Measurements from ENCODE around the gene ARL16.

Gene ARL16

GRCh38 chr17:81696218-81696941, 12.8 kb upstream of the ARL16 start:
- Histone ChIP-seq H3K36me3 (replicated peaks; ENCODE audit: low read depth, low read length) (peaks cover 39% of the 10 kb centered on the region), H3K79me2 (ENCODE audit: low read length) (peaks cover 27% of the 10 kb centered on the region), H3K4me2 (ENCODE audit: low read length) (no peak overlapping the region), H3K9me3 (ENCODE audit: insufficient read depth, low read length) (no peaks in the 10 kb centered on the region), H3K4me1 (ENCODE audit: low read length) (peaks cover 6% of the 10 kb centered on the region), H3K27ac (ENCODE audit: low read length) (no peak overlapping the region), H3K27me3 (ENCODE audit: low read depth, low read length) (no peaks in the 10 kb centered on the region), H3K4me3 (ENCODE audit: low read length) (no peak overlapping the region), H2AFZ (ENCODE audit: low read depth, low read length) (no peak overlapping the region), H4K20me1 (ENCODE audit: insufficient read depth, low read length) (no peaks in the 10 kb centered on the region), H3K9ac (ENCODE audit: low read length) (no peak overlapping the region)
- TF ChIP-seq EZH2phosphoT487 (IDR thresholded peaks at IDR 0.05; ENCODE audit: low read depth) = no peak
- TF ChIP-seq, protein P1, sequence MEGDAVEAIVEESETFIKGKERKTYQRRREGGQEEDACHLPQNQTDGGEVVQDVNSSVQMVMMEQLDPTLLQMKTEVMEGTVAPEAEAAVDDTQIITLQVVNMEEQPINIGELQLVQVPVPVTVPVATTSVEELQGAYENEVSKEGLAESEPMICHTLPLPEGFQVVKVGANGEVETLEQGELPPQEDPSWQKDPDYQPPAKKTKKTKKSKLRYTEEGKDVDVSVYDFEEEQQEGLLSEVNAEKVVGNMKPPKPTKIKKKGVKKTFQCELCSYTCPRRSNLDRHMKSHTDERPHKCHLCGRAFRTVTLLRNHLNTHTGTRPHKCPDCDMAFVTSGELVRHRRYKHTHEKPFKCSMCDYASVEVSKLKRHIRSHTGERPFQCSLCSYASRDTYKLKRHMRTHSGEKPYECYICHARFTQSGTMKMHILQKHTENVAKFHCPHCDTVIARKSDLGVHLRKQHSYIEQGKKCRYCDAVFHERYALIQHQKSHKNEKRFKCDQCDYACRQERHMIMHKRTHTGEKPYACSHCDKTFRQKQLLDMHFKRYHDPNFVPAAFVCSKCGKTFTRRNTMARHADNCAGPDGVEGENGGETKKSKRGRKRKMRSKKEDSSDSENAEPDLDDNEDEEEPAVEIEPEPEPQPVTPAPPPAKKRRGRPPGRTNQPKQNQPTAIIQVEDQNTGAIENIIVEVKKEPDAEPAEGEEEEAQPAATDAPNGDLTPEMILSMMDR (IDR thresholded peaks at IDR 0.05; ENCODE audit: low read depth, low read length) = no peak

DNA sequence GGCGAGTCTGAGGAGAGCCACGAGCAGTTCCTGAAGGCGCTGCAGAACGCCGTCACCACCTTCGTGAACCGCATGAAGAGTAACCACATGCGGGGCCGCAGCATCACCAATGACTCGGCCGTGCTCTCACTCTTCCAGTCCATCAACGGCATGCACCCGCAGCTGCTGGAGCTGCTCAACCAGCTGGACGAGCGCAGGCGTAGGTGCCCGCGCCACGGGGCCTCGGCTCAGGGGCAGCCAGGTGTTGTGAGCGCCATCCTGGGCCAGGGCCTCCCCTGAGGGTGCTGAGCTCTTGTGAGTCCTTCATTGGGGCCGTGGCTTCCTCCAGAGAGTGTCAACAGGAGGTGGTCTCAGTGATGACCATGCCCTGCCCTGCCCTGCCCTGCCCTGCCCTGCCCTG, 12.2 kb upstream of the ARL16 start:
- no peak overlapping the region for H3K27ac ChIP-seq (ENCODE audit: low read length)
- TF ChIP-seq, protein P1 (IDR thresholded peaks at IDR 0.05; ENCODE audit: low read depth, low read length) = no peak
- no peak for TF ChIP-seq EZH2phosphoT487 (IDR thresholded peaks at IDR 0.05; ENCODE audit: low read depth)

GRCh38 chr17:81695211-81695610, 11.6 kb upstream of the ARL16 start:
- Histone ChIP-seq H3K36me3 (replicated peaks; ENCODE audit: low read depth, low read length) (peaks cover 35% of the 10 kb centered on the region), H2AFZ (ENCODE audit: low read depth, low read length) (no peak overlapping the region), H3K27me3 (ENCODE audit: low read depth, low read length) (no peaks in the 10 kb centered on the region), H3K4me2 (ENCODE audit: low read length) (no peak overlapping the region), H3K9me3 (ENCODE audit: insufficient read depth, low read length) (no peaks in the 10 kb centered on the region), H3K79me2 (ENCODE audit: low read length) (peaks cover 15% of the 10 kb centered on the region), H3K4me1 (ENCODE audit: low read length) (no peaks in the 10 kb centered on the region), H3K27ac (ENCODE audit: low read length) (no peak overlapping the region), H4K20me1 (ENCODE audit: insufficient read depth, low read length) (no peaks in the 10 kb centered on the region), H3K4me3 (ENCODE audit: low read length) (no peak overlapping the region), H3K9ac (ENCODE audit: low read length) (no peak overlapping the region)
- no peak for TF ChIP-seq EZH2phosphoT487 (IDR thresholded peaks at IDR 0.05; ENCODE audit: low read depth)
- TF ChIP-seq, protein P1 (IDR thresholded peaks at IDR 0.05; ENCODE audit: low read depth, low read length) = no peak

More for the DNA sequence above, 12.2 kb upstream of the ARL16 start:
- Histone ChIP-seq H2AFZ (ENCODE audit: low read depth, low read length) (no peak overlapping the region), H3K9me3 (ENCODE audit: insufficient read depth, low read length) (no peaks in the 10 kb centered on the region), H3K36me3 (replicated peaks; ENCODE audit: low read depth, low read length) (peaks cover 36% of the 10 kb centered on the region), H3K9ac (ENCODE audit: low read length) (no peak overlapping the region), H3K4me1 (ENCODE audit: low read length) (no peaks in the 10 kb centered on the region; the same call in 1 of the 2 replicates), H4K20me1 (ENCODE audit: insufficient read depth, low read length) (no peaks in the 10 kb centered on the region), H3K27me3 (ENCODE audit: low read depth, low read length) (no peaks in the 10 kb centered on the region), H3K79me2 (ENCODE audit: low read length) (peaks cover 21% of the 10 kb centered on the region), H3K4me3 (ENCODE audit: low read length) (no peak overlapping the region), H3K4me2 (ENCODE audit: low read length) (no peak overlapping the region)

DNA sequence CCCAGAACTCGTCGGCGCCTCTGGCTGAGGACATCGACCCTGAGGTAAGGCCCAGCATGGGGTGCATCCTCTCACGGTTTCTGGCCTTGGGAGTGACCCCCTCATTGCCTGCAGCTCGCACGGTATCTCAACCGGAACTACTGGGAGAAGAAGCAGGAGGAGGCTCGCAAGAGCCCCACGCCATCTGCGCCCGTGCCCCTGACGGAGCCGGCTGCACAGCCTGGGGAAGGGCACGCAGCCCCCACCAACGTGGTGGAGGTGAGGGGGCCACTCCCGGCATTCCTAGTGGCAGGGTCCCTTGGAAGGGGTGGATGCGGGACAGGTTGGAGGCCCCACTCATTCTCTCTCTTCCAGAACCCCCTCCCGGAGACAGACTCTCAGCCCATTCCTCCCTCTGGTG, 11.2 kb upstream of the ARL16 start:
- TF ChIP-seq EZH2phosphoT487 (IDR thresholded peaks at IDR 0.05; ENCODE audit: low read depth) = no peak
- TF ChIP-seq, protein P1 (IDR thresholded peaks at IDR 0.05; ENCODE audit: low read depth, low read length) = no peak
- H3K9ac ChIP-seq (ENCODE audit: low read length) = no peak overlapping the region
- H4K20me1 ChIP-seq (ENCODE audit: insufficient read depth, low read length) = no peaks in the 10 kb centered on the region
- peaks cover 15% of the 10 kb centered on the region for H3K79me2 ChIP-seq (ENCODE audit: low read length)
- H3K4me2 ChIP-seq (ENCODE audit: low read length) = no peak overlapping the region
- no peaks in the 10 kb centered on the region for H3K4me1 ChIP-seq (ENCODE audit: low read length)
- peaks cover 35% of the 10 kb centered on the region for H3K36me3 ChIP-seq (replicated peaks; ENCODE audit: low read depth, low read length)
- no peaks in the 10 kb centered on the region for H3K9me3 ChIP-seq (ENCODE audit: insufficient read depth, low read length)
- no peak overlapping the region for H2AFZ ChIP-seq (ENCODE audit: low read depth, low read length)
- no peaks in the 10 kb centered on the region for H3K27me3 ChIP-seq (ENCODE audit: low read depth, low read length)
- no peak overlapping the region for H3K27ac ChIP-seq (ENCODE audit: low read length)
- no peak overlapping the region for H3K4me3 ChIP-seq (ENCODE audit: low read length)

Measured in OCI-LY3 (cell line).